A673 (cell line): ENCODE results near the gene TTC7B. TPM values are rescaled to one million over a fixed set of nuclear protein-coding genes. Genes with fewer than 3 reads are reported as not detected.

ENCODE experiments used
- BruUV-seq: library from RNA; stranded (reverse); fragments of 400-500 nt; replicated peaks from 2 replicates; lab custom pipeline; 2021; lab: Mats Ljungman, UMichigan
- CTCF ChIA-PET: fragments of 300-600 bp; sonication (Branson Sonifier 250); formaldehyde crosslinking; loops from one replicate; lab custom pipeline; 2022; ENCODE audit warnings: antibody characterized with exemption; lab: Charles Lee
- POLR2A ChIA-PET: fragments of 300-600 bp; sonication (Branson Sonifier 250); formaldehyde crosslinking; loops from one replicate; lab custom pipeline; 2022; ENCODE audit warnings: antibody characterized with exemption; ENCODE audit not compliant: low non-redundant PET; lab: Charles Lee
- DNase-seq: peaks from one replicate; pipeline ENCODE4 v3.0.0-alpha.2; 2015; ENCODE audit warnings: low spot score
- H3K27ac ChIP-seq: fragments of 200-600 bp; sonication (generic); 2 replicates; pipeline ENCODE4 v1.5.1; 2016; ENCODE audit warnings: mixed run types, low read depth, mild to moderate bottlenecking, mixed read lengths, antibody characterized with exemption, low read length; ENCODE audit not compliant: poor library complexity, severe bottlenecking
- H3K27me3 ChIP-seq: fragments of 200-600 bp; sonication (generic); replicated peaks from 2 replicates; pipeline ENCODE4 v1.6.1; 2017; ENCODE audit warnings: mixed run types, low read depth, mild to moderate bottlenecking, mixed read lengths, antibody characterized with exemption, low read length; ENCODE audit not compliant: insufficient read depth, poor library complexity
- H3K36me3 ChIP-seq: fragments of 200-600 bp; sonication (generic); 2 replicates; pipeline ENCODE4 v1.6.1; 2016; ENCODE audit warnings: mixed run types, mild to moderate bottlenecking, mixed read lengths, antibody characterized with exemption, low read length; ENCODE audit not compliant: insufficient read depth, poor library complexity, severe bottlenecking
- H3K4me1 ChIP-seq: fragments of 200-600 bp; sonication (generic); 2 replicates; pipeline ENCODE4 v1.6.1; 2017; ENCODE audit warnings: mixed run types, mild to moderate bottlenecking, mixed read lengths, antibody characterized with exemption, low read length; ENCODE audit not compliant: insufficient read depth, poor library complexity, severe bottlenecking
- H3K4me3 ChIP-seq: fragments of 200-600 bp; sonication (generic); 2 replicates; pipeline ENCODE4 v1.5.1; 2016; ENCODE audit warnings: low read depth, mixed run types, mild to moderate bottlenecking, mixed read lengths, low read length; ENCODE audit not compliant: poor library complexity, severe bottlenecking
- H3K9me3 ChIP-seq: fragments of 200-600 bp; sonication (generic); 2 replicates; pipeline ENCODE4 v1.6.1; 2016; ENCODE audit warnings: mixed run types, low read depth, mild to moderate bottlenecking, mixed read lengths, antibody characterized with exemption, low read length; ENCODE audit not compliant: poor library complexity, severe bottlenecking
- EZH2 ChIP-seq: fragments of 200-600 bp; sonication (generic); IDR thresholded peaks from 2 replicates; pipeline ENCODE4 v1.6.1; 2017; ENCODE audit warnings: borderline replicate concordance, low read depth, mild to moderate bottlenecking, mixed read lengths, antibody characterized with exemption, low read length; ENCODE audit not compliant: poor library complexity, severe bottlenecking
- intact Hi-C: fragments of 100-400 bp; cut with micrococcal nuclease; formaldehyde crosslinking; loops from one replicate; pipeline ENCODE4 v1.10.0; 2022; ENCODE audit not compliant: unreplicated experiment
- total RNA-seq: library from RNA; stranded (reverse); gene quantifications from 2 replicates; pipeline ENCODE4 v1.2.3, GENCODE V29; 2021
- TF ChIP-seq, protein P1 (sequence below): fragments of 300-800, 200-600 bp; sonication (generic); conservative IDR thresholded peaks from 2 replicates; pipeline ENCODE4 v1.5.1; 2017; ENCODE audit warnings: low read depth, mild to moderate bottlenecking, antibody characterized with exemption, low read length, moderate library complexity, mixed read lengths

Gene TTC7B
- total RNA-seq, 1 experiment from 2014 or later = 39.2 TPM

DNA sequence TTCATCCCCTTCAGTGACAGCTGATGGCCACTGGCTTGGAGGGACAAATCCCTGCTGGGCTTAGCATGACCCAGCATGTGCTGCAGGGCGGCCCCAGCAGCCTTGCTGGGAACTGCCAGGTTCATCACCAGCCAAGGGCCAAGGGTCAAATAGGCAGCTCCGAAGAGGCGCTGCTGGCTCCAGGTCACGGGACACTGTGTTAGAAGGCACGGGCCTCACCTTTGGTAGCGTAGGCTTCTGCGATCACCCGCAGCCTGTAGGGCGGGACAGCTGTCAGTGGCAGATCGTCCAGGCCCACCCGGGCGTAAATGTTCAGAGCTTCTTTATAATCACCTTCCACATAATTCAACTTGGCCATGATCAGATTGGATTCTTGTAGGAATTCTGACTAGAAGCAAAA lies 35.7 kb downstream of the TTC7B start:
- ChIA-PET CTCF (no interaction called here), POLR2A (no interaction called here)
- Histone ChIP-seq H3K9me3 (no peaks in the 10 kb centered on the region), H3K36me3 (no peaks in the 10 kb centered on the region), H3K4me1 (no peaks in the 10 kb centered on the region), H3K27me3 (no peaks in the 10 kb centered on the region), H3K27ac (no peak overlapping the region), H3K4me3 (no peak overlapping the region)
- intact Hi-C loops = no loop called here
- TF ChIP-seq EZH2 = no peak
- TF ChIP-seq, protein P1, sequence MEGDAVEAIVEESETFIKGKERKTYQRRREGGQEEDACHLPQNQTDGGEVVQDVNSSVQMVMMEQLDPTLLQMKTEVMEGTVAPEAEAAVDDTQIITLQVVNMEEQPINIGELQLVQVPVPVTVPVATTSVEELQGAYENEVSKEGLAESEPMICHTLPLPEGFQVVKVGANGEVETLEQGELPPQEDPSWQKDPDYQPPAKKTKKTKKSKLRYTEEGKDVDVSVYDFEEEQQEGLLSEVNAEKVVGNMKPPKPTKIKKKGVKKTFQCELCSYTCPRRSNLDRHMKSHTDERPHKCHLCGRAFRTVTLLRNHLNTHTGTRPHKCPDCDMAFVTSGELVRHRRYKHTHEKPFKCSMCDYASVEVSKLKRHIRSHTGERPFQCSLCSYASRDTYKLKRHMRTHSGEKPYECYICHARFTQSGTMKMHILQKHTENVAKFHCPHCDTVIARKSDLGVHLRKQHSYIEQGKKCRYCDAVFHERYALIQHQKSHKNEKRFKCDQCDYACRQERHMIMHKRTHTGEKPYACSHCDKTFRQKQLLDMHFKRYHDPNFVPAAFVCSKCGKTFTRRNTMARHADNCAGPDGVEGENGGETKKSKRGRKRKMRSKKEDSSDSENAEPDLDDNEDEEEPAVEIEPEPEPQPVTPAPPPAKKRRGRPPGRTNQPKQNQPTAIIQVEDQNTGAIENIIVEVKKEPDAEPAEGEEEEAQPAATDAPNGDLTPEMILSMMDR = no peak
- no TSS peak for BruUV-seq
- no peak for DNase-seq

- no peak overlapping the region for H3K4me3 ChIP-seq
- H3K4me1 ChIP-seq = no peaks in the 10 kb centered on the region
- BruUV-seq = no TSS peak
- intact Hi-C loops = no loop called here
- CTCF ChIA-PET = no interaction called here
- POLR2A ChIA-PET = interaction anchor here (0.8 kb wide), 1 partner anchor 97 kb away, joined by 7 read pairs; no protein-coding TSS in a partner anchor
- DNase-seq = peak; percentile 44
- TF ChIP-seq, protein P1 = no peak
- no peak for TF ChIP-seq EZH2
- H3K27ac ChIP-seq = no peak overlapping the region
- H3K9me3 ChIP-seq = no peaks in the 10 kb centered on the region
- no peaks in the 10 kb centered on the region for H3K36me3 ChIP-seq
- H3K27me3 ChIP-seq = no peaks in the 10 kb centered on the region
Observed at GRCh38 chr14:90778571-90779255, 37.5 kb downstream of the TTC7B start.

GRCh38 chr14:90777830-90778485 lies 38.3 kb downstream of the TTC7B start:
- no TSS peak for BruUV-seq
- H3K27me3 ChIP-seq = no peaks in the 10 kb centered on the region
- no peak overlapping the region for H3K27ac ChIP-seq
- TF ChIP-seq, protein P1 = no peak
- TF ChIP-seq EZH2 = no peak
- H3K4me1 ChIP-seq = no peaks in the 10 kb centered on the region
- no peak overlapping the region for H3K4me3 ChIP-seq
- H3K9me3 ChIP-seq = no peaks in the 10 kb centered on the region
- POLR2A ChIA-PET = interaction anchor here (0.8 kb wide), 1 partner anchor 96 kb away, joined by 7 read pairs; no protein-coding TSS in a partner anchor
- CTCF ChIA-PET = no interaction called here
- no peaks in the 10 kb centered on the region for H3K36me3 ChIP-seq
- intact Hi-C loops = no loop called here
- DNase-seq = no peak
